Measurements from ENCODE around the gene MORN3.
"Not testable (repeated sequence)": the region's sequence is repeated elsewhere in the genome, so short reads cannot be mapped to it uniquely, and the experiment has no call there.

Gene MORN3

GRCh38 chr12:121669521-121669900 lies at the start of gene MORN3:
TSS of gene MORN3 (minus strand) at chr12:121669654. CDS start at chr12:121669483, 171 bp downstream.
- DNase-seq: no peak

GRCh38 chr12:121718653-121719239 lies 49.3 kb upstream of the MORN3 start:
- no peak for DNase-seq

GRCh38 chr12:121717041-121717699 lies 47.7 kb upstream of the MORN3 start:
- no peak for DNase-seq

GRCh38 chr12:121715862-121716435 lies 46.5 kb upstream of the MORN3 start:
- no peak for DNase-seq

- not testable (repeated sequence) for DNase-seq
Observed at GRCh38 chr12:121715055-121715454, 45.6 kb upstream of the MORN3 start.

GRCh38 chr12:121713793-121714192 lies 44.3 kb upstream of the MORN3 start:
- DNase-seq: no peak

- DNase-seq: peak; percentile 9
Observed at GRCh38 chr12:121713257-121713777, 43.9 kb upstream of the MORN3 start.

GRCh38 chr12:121712461-121713256 lies 43.2 kb upstream of the MORN3 start, which contains the start of gene TMEM120B:
TSS of gene TMEM120B (plus strand) at chr12:121712752. CDS start at chr12:121712896, 144 bp downstream.
- peak; percentile 79 for DNase-seq

GRCh38 chr12:121712190-121712460 lies 42.7 kb upstream of the MORN3 start:
- peak; percentile 5 for DNase-seq

GRCh38 chr12:121711361-121712189 lies 42.1 kb upstream of the MORN3 start:
- no peak for DNase-seq

- DNase-seq: no peak
Observed at GRCh38 chr12:121709478-121709961, 40.1 kb upstream of the MORN3 start.

GRCh38 chr12:121709064-121709424 lies 39.6 kb upstream of the MORN3 start:
- DNase-seq: not testable (repeated sequence)

GRCh38 chr12:121708313-121709063 lies 39.0 kb upstream of the MORN3 start:
- DNase-seq: no peak

GRCh38 chr12:121705514-121705913 lies 36.1 kb upstream of the MORN3 start:
- no peak for DNase-seq

- DNase-seq: no peak
Observed at GRCh38 chr12:121702944-121703343, 33.5 kb upstream of the MORN3 start.

GRCh38 chr12:121701667-121702277 lies 32.3 kb upstream of the MORN3 start:
- no peak for DNase-seq

GRCh38 chr12:121697861-121698260 lies 28.4 kb upstream of the MORN3 start:
- DNase-seq: not testable (repeated sequence)

GRCh38 chr12:121697093-121697698 lies 27.7 kb upstream of the MORN3 start:
- peak; percentile 33 for DNase-seq

- no peak for DNase-seq
Observed at GRCh38 chr12:121693155-121693687, 23.8 kb upstream of the MORN3 start.

- not testable (repeated sequence) for DNase-seq
Observed at GRCh38 chr12:121692744-121693143, 23.3 kb upstream of the MORN3 start.
